NAMALWA (cell line): ENCODE measurements around the gene SLC35E3.
"Not testable (repeated sequence)": the region's sequence is repeated elsewhere in the genome, so short reads cannot be mapped to it uniquely, and the experiment has no call there.

ENCODE experiments used
- DNase-seq: peaks from one replicate; pipeline ENCODE4 v3.0.0-alpha.2; 2015; ENCODE audit warnings: low spot score

Gene SLC35E3

DNA sequence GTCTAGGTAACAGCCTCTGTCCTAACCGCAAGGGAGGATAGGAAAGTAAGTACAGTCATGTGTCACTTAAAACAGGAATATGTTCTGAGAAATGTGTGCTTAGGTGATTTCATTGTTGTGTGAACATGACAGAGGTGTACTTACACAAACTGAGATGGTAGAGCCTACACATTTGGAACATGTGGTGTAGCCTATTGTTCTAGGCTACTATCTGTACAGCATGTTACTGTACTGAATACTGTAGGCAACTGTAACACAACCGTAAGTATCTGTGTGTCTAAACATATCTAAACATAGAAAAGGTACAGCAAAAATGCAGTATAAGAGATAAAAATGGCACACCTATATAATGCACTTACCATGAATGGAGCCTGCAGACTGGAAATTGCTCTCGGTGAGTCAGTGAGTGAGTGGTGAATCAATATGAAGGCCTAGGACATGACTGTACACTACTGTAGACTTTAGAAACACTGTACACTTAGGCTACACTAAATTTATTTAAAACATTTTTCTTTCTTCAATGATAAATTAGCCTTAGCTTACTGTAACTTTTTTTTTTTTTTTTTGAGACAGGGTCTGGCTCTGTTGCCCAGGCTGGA, 48.8 kb downstream of the SLC35E3 start:
- no peak for DNase-seq

DNA sequence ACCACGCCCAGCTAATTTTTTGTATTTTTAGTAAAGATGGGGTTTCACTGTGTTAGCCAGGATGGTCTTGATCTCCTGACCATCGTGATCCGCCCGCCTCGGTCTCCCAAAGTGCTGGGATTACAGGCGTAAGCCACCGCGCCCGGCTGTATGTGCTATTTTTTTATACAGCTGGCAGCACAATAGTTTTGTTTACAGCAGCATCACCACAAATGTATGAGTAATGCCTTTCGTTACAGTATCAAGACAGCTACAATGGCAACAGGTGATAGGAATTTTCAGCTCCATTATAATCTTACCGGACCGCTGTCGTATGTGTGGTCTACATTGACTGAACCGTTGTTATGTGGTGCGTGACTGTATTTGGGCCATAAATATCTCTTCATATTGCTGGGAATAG, 50.4 kb downstream of the SLC35E3 start:
- DNase-seq, result no peak

DNA sequence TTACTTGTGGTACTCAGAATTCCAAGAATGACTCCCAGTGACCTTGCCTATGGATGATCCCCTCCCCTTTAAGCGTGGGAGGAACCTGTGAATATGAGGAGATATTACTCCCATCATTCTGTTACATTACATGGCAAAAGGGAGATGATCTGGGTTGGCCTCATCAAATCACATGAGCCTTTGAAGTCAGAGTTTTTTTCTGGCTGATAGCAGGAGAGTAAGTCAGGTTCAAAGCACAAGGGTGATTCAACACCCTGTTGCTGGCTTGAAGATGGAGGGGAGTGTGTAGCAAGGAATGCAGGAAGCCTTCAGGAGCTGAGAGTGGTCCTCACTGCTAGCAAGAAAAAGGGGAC, 52.9 kb downstream of the SLC35E3 start:
- no peak for DNase-seq

DNA sequence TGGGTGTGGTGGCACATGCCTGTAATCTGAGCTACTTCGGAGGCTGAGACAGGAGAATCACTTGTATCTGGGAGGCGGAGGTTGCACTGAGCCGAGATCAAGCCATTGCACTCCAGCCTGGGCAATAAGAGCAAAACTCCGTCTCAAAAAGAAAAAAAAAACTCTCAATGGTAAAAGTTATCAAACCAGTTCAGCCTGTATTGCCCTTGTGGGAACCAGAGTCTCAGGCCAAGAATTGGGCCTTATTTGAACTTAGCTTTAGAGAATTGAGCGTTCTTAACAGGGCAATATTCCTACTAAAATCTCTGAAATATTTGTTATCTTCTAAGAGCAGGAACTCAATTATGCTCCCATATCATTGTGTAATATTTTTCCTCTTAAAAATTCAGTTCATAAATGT, 54.3 kb downstream of the SLC35E3 start:
- DNase-seq, result no peak

DNA sequence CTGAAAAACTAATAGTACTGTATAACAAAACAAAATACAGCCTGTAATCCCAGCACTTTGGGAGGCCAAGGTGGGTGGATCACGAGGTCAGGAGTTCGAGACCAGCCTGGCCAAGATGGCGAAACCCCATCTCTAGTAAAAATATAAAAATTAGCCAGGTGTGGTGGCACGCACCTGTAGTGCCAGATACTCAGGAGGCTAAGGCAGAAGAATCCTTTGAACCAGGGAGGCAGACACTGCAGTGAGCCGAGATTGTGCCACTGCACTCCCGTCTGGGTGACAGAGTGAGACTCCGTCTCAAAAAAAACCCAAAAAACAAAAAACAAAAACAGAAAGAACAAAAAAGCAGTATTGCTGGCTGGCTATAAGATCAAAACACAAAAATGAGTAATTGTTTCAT, 55.1 kb downstream of the SLC35E3 start:
- DNase-seq, result not testable (repeated sequence)

DNA sequence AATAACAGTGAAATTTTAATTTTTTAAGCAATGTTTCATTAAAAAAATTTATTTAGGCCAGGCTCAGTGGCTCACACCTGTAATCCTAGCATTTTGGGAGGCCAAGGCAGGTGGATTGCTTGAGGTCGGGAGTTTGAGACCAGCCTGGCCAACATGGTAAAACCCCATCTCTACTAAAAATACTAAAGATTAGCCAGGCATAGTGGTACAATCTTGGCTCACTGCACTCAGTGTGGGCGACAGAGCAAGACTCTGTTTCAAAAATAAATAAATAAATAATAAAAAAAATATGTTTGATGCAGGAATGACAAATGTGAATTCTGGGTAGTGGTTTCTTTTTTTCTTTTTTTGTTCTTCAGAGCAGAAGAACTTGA, 56.4 kb downstream of the SLC35E3 start:
- DNase-seq, result not testable (repeated sequence)

DNA sequence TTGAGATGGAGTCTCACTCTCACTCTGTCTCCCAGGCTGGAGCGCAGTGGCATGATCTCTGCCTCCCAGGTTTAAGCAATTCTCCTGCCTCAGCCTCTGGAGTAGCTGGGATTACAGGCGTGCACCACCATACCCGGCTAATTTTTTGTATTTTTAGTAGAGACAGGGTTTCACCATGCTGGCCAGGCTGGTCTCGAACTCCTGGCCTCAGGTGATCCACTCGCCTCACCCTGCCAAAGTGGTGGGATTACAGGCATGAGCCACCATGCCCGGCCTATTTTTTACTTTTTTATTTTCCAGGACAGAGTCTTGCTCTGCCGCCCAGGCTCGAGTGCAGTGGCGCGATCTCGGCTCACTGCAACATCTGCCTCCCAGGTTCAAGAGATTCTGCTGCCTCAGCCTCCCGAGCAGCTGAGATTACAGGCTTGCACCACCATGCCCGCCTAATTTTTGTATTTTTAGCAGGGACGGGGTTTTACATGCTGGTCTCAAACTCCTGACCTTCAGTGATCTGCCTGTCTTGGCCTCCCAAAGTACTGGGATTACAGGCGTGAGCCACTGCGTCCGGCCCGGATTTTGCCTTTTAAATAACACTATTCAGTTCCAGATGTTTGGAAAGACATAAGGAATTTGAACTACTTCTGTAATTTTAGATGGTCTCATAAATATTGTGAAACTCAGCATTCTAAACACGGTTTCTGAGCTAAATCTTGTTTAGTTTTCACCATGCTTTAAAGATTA, 57.1 kb downstream of the SLC35E3 start:
- not testable (repeated sequence) for DNase-seq

DNA sequence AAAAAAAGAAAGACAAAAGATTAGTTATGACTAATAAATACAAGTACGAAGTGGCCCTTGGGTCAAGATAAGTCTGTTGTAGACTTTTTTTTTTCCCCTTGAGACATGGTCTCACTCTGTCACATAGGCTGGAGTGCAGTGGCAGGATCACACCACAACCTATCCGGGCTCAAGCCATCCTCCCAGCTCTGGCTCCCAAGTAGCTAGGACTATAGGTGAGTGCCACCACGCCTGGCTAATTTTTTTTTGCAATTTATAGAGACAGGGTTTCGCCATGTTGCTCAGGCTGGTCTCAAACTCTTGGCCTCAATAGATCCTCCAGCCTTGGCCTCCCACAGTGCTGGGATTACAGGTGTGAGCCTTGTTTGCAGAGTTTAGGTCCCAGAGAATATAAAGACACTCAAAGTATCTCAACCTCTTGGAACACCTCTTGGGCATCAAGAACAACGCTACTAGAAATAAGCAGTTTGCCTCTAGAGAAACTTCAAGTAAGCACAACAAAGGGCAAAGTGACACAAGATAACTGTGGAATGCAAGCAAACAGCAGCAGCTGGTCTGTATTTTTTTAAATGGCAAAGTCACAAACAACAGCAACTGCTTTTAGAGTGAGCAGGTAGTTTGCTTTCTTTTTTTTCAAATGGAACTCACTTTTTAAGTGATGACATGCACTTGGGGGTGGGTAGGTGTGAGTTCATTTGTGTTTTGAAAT, 58.1 kb downstream of the SLC35E3 start:
- no peak for DNase-seq

DNA sequence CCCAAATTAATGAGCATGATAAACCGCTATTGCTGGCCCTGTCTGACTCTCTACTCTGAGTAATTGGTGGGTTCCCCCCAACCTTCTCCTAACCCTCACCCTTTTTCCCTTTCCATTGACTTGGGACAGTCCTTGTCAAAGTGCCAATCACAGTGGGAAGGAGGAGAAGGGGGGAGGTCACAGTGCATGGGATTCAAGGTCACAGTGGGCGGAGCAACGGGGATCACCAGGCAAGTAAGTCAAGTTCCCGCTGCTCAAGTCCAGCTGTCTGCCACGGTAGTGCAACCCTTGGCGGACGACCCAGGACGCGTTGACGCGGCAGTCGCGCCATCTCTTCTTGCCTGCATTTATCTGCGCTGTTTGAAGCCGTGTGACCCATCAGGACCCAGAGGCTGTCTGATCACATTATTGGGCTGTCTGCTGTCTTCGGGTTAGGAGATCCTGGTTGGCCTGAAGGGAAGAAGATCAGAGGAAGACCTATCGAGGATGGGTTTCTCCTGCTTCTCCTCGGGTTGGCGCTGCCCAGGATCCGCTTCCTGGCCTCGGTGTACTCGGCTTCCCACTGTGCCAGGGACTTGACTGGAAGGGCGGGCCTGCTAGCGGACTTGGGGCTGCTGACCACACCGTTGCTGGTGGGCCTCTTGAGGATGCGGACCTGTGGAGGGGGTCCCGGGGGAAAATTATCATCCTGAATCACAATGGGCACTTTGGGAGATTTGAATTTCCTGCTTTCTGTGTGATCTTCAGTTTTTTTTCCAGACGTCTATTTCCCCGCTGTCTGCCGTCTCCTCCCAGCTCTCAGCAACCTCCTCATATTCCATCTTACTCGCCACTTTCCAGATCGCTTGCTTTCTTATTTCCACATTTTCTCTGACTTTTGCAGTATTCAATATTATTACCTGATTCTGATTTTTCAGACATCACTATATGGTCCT, 58.9 kb downstream of the SLC35E3 start:
- DNase-seq, result no peak

DNA sequence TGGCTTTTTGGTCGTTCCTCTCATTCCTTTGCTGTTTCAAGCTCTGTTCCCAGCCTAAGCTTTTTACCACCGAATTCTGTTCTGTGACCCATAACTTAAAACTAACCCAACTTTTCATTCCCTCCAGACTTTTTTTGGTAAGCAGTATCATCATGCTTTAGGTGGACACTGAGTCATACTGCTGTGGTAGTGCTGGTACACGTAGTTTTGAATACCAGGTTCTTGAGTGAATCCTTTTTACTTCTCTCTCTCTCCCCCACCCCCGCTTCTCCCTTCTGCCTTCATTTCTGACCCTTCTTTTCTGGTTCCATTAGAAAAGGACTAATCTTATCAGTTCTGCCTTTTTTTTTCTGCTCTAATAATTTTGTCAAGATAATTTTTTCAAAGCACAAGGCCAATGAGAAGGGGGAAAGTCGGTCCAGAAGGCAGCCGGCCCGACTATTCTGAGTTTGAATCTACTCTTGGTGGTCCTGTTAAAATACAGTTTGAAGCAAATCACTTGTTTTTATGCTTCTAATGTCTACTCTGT, 59.7 kb downstream of the SLC35E3 start:
- no peak for DNase-seq

DNA sequence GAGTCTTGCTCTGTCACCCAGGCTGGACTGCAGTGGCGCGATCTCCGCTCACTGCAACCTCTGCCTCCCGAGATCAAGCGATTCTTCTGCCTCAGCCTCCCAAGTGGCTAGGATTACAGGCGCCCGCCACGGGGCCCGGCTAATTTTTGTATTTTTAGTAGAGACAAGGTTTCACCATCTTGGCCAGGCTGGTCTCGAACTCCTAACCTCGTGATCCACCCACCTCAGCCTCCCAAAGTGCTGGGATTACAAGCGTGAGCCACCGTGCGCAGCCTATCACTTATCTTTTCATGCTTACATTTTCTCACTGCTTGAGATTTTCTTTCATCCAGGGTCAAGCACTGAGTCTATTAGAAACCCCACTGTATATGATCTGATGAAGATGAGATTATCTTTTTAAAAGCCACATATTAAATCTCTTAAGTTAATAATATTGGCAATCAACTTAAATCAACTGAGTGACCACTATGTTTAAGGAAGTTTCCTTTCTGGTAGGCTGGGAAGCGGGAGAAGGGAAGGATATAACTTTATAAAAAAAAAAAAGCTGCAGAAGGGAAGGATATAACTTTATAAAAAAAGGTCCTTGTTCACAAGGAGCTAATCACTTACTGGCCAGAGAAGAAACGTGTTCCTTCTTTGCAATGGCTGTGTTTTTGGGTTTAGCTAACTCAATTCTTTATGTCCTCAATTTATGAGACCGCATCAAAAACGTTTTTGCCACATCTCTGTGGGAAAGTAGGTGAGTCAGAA, 60.7 kb downstream of the SLC35E3 start:
- DNase-seq, result peak; percentile 51

DNA sequence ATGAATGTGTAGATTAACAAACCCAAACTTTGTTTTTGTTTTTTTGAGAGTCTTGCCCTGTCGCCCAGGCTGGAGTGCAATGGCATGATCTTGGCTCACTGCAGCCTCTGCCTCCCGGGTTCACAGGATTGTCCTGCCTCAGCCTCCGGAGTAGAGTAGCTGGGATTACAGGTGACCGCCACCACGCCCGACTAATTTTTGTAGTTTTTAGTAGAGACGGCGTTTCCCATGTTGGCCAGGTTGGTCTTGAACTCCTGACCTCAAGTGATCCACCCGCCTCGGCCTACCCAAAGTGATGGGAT, 61.2 kb downstream of the SLC35E3 start:
- DNase-seq, result not testable (repeated sequence)

DNA sequence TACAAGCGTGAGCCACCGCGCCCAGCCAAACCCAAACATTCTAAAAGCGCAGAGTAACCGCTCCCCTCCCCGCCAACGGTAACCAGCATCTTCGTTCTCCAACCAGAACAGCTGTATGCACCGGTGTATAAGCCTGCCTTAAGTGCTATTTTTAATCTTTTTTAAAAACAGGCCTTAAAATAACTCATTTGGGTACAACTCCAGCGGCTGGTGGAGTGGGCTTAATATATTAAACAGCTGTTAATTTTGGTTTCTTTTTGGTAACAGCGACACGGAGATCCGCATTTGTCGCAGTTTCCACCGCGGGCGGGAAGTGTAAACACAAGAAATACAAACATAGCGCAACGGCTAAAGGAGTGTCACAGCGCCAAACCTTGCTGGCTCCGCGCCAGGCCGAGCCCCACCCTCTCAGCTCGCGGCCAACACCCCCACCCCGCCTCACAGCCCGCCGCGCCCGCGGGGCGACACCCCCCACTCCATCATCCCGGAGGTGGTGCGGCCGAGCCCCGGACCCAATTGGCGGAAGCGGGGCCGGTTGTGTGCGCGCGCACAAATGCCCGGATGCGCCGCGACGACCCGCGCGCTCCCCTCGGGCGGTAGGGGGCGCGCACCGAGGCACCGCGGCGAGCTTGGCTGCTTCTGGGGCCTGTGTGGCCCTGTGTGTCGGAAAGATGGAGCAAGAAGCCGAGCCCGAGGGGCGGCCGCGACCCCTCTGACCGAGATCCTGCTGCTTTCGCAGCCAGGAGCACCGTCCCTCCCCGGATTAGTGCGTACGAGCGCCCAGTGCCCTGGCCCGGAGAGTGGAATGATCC, 61.8 kb downstream of the SLC35E3 start, which contains the start of gene MDM2:
MDM2 (plus strand) TSS at position 602 of the 812 bp plus-strand sequence. CDS start 301 bp downstream, outside the sequence.
- DNase-seq, result peak; percentile 98

DNA sequence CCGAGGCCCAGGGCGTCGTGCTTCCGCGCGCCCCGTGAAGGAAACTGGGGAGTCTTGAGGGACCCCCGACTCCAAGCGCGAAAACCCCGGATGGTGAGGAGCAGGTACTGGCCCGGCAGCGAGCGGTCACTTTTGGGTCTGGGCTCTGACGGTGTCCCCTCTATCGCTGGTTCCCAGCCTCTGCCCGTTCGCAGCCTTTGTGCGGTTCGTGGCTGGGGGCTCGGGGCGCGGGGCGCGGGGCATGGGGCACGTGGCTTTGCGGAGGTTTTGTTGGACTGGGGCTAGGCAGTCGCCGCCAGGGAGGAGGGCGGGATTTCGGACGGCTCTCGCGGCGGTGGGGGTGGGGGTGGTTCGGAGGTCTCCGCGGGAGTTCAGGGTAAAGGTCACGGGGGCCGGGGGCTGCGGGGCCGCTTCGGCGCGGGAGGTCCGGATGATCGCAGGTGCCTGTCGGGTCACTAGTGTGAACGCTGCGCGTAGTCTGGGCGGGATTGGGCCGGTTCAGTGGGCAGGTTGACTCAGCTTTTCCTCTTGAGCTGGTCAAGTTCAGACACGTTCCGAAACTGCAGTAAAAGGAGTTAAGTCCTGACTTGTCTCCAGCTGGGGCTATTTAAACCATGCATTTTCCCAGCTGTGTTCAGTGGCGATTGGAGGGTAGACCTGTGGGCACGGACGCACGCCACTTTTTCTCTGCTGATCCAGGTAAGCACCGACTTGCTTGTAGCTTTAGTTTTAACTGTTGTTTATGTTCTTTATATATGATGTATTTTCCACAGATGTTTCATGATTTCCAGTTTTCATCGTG, 62.6 kb downstream of the SLC35E3 start:
- DNase-seq, result peak; percentile 89

DNA sequence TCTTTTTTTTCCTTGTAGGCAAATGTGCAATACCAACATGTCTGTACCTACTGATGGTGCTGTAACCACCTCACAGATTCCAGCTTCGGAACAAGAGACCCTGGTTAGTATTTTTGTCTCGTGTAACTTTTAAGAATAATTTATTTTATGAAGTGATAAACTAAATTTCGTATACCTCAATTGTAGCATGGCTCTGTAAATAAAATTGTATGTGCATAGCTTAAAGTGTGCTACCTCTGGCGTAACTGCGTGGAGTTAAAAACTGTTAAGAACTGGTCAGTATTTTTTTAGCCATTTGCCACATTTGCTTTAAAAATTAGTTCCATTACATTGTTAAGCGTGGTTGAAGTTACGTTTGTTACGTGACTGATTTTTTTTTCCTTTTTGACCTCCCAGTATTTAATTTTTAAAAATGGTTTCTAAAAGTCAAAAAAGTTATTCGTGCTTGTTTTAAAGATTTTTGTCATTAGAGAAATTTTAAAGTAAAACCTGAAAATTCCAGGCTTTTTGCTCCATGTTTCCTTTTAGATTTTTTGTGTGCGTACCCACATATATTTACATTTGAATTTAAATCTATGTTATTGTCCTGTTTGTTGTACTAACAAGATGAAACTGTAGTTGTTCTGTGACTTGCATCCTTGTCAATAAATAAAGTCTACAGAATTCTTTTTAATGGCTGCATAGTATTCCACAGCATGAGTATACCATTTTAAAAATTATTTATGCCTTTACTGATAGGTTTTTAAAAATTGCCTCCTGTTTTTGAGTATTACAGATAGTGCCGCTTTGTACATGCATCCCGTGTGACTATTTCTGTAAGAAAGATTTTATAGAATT, 63.4 kb downstream of the SLC35E3 start:
- DNase-seq, result no peak

DNA sequence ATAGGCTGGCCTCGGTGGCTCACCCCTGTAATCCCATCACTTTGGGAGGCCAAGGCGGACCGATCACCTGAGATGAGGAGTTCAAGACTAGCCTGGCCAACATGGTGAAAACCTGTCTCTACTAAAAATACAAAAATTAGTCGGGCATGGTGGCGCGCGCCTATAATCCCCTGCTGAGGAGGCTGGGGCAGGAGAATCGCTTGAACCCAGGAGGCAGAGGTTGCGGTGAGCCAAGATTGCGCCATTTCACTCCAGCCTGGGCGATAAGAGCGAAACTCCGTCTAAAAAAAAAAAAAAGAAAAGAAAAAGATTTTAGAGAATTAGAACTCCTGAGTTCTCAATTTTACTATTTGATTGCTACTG, 64.0 kb downstream of the SLC35E3 start:
- DNase-seq, result not testable (repeated sequence)

DNA sequence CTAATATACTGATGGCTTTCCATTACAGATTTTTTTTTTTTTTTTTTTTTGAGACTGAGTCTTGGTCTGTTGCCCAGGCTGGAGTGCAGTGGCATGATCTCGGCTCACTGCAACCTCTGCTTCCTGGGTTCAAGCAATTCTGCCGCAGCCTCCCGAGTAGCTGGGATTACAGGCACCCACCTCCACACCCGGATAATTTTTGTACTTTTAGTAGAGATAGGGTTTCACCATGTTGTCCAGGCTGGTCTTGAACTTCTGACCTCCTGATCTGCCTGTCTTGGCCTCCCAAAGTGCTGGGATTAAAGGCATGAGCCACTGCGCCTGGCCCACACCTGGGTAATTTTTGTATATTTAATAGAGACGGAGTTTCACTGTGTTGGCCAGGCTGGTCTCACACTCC, 65.6 kb downstream of the SLC35E3 start:
- DNase-seq, result not testable (repeated sequence)

DNA sequence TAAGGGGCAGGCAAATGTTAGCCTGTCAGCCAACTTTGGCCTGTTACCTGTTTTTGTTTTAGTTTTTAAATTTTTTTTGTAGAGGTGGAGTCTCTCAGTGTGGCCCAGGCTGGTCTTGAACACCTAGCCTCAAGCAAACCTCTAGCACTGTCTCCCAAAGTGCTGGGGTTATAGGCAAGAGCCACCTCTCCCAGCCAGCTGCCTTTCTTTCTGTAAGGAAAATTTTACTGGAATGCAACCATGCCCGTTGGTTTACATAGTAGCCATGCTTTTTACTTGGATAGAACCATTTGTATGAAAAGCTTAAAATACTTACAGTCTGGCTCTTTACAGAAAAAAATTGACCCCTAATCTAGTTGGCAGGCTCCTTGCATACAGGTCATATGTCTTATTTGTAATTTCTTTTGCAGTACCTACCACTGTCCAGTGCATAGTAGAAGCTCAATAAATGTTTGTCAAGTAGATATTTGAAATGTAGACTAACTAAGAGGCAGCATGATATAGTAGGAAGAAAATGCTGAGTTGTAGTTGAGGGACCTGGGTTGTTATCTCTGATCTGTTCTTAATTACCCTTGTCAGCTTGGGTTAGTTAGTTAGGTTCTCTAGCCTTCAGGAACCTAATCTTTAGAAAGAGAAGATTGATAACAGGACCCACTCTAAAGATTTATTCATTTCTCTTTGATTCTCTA, 66.7 kb downstream of the SLC35E3 start:
- DNase-seq, result no peak
